ENCODE results near the gene VAT1. TPM values are rescaled to one million over a fixed set of nuclear protein-coding genes. Genes with fewer than 3 reads are reported as not detected.

The VAT1 gene
- total and polyA plus RNA-seq, 2 of the 13 experiments (the other 11 are each of a cell fraction or from before 2014, with no cell fraction given): 143 to 205 TPM

GRCh38 chr17:42971589-42971988 is 50.6 kb downstream of the VAT1 start:
- Histone ChIP-seq H2AFZ (ENCODE audit: low read length) (no peak overlapping the region), H3K9me3 (ENCODE audit: low read length) (no peaks in the 10 kb centered on the region), H3K9ac (ENCODE audit: insufficient read depth, low read depth, low read length) (no peak overlapping the region), H3K79me2 (ENCODE audit: insufficient read depth, low read length) (no peaks in the 10 kb centered on the region), H3K4me3 (replicated peaks in 1 of 3; ENCODE audit: insufficient read depth in 1 of 3, low read depth in 2 of 3, low read length in 3 of 3) (no peak overlapping the region), H3K27ac (ENCODE audit: extremely low read length, insufficient read depth, low read length) (no peak overlapping the region), H3K4me1 (ENCODE audit: insufficient read depth, low read length) (peaks cover 46% of the 10 kb centered on the region), H3K27me3 (ENCODE audit: control insufficient read depth in 1 of 2, insufficient read depth in 2 of 2, low read length in 2 of 2) (no peaks in the 10 kb centered on the region), H3K36me3 (replicated peaks in 1 of 2; ENCODE audit: control insufficient read depth in 1 of 2, insufficient read depth in 2 of 2, low read length in 2 of 2) (no peaks in the 10 kb centered on the region), H4K20me1 (ENCODE audit: insufficient read depth, low read length) (no peaks in the 10 kb centered on the region), H3K4me2 (ENCODE audit: low read depth, low read length) (no peak overlapping the region)
- in situ Hi-C loops (cut with HindIII; ENCODE audit: extremely low pct_ligation_motif_present, low pct_unique_long_range_greater_than_20kb) (no loop called here), intact Hi-C loops (cut with micrococcal nuclease; ENCODE audit: unreplicated experiment) (no loop called here)
- ChIA-PET CTCF (ENCODE audit: low intra/inter-chr PET ratio, low total read pairs) (no interaction called here), POLR2A (no interaction called here)
- BruUV-seq (replicated peaks): no TSS peak
- 83% methylated on average over 5 of the region's 5 CpGs for WGBS (ENCODE audit: low lambda C conversion rate)
- ATAC-seq (peak; percentile 40), FAIRE-seq (no peak), DNase-seq (ENCODE audit: low spot score) (no peak)
- TF ChIP-seq ZNF263 (CRISPR knock-in tag; IDR thresholded peaks at IDR 0.05): peak; percentile 79
- no peak for TF ChIP-seq CEBPZ (IDR thresholded peaks at IDR 0.05; ENCODE audit: low read length)
- TF ChIP-seq ZKSCAN8 (CRISPR knock-in tag; IDR thresholded peaks at IDR 0.05; ENCODE audit: borderline replicate concordance): no peak
- 0 out of 2 replicates have a peak, but pooled peaks have one; percentile 53 for TF ChIP-seq ZKSCAN1 (IDR thresholded peaks at IDR 0.05; ENCODE audit: low read length)

GRCh38 chr17:42969001-42969581 is 53.1 kb downstream of the VAT1 start:
- POLR2A ChIA-PET: interaction anchor here (1.7 kb wide), 1 partner anchor 30 kb away, joined by 14 read pairs; the partner anchor contains the start of gene RPL27
- CTCF ChIA-PET (ENCODE audit: low intra/inter-chr PET ratio, low total read pairs): no interaction called here
- no peak for TF ChIP-seq BHLHE40 (IDR thresholded peaks at IDR 0.05; ENCODE audit: low read length)
- no peak for TF ChIP-seq ZNF512 (CRISPR knock-in tag; IDR thresholded peaks at IDR 0.05)
- no peak for TF ChIP-seq CREB1 (IDR thresholded peaks at IDR 0.05)
- TF ChIP-seq CREB1 (CRISPR knock-in tag; IDR thresholded peaks at IDR 0.05): 0 out of 2 replicates have a peak, but pooled peaks have one; percentile 32
- TF ChIP-seq CC2D1A (CRISPR knock-in tag; IDR thresholded peaks at IDR 0.05): no peak
- TF ChIP-seq TBP (CRISPR knock-in tag; IDR thresholded peaks at IDR 0.05): no peak
- TF ChIP-seq PLSCR1 (CRISPR knock-in tag; IDR thresholded peaks at IDR 0.05; ENCODE audit: borderline replicate concordance): no peak
- TF ChIP-seq CEBPB (IDR thresholded peaks at IDR 0.05; ENCODE audit: borderline replicate concordance, low read depth, low read length): peak; percentile 43; the same call in 1 of the 2 replicates
- TF ChIP-seq ZNF329 (CRISPR knock-in tag; IDR thresholded peaks at IDR 0.05; ENCODE audit: low read depth): no peak

More at GRCh38 chr17:42969001-42969581, 53.1 kb downstream of the VAT1 start:
- FAIRE-seq (no peak), ATAC-seq (peak; percentile 27; the same call in 1 of the 3 replicates), DNase-seq (ENCODE audit: low spot score) (no peak)
- Histone ChIP-seq H3K79me2 (ENCODE audit: insufficient read depth, low read length) (no peaks in the 10 kb centered on the region), H4K20me1 (ENCODE audit: insufficient read depth, low read length) (no peaks in the 10 kb centered on the region), H3K27me3 (ENCODE audit: control insufficient read depth in 1 of 2, insufficient read depth in 2 of 2, low read length in 2 of 2) (no peaks in the 10 kb centered on the region), H3K27ac (ENCODE audit: extremely low read length, insufficient read depth, low read length) (peak overlapping the region; percentile 19), H3K4me2 (ENCODE audit: low read depth, low read length) (no peak overlapping the region), H3K4me3 (replicated peaks in 1 of 3; ENCODE audit: insufficient read depth in 1 of 3, low read depth in 2 of 3, low read length in 3 of 3) (no peak overlapping the region), H3K9me3 (ENCODE audit: low read length) (no peaks in the 10 kb centered on the region), H2AFZ (ENCODE audit: low read length) (no peak overlapping the region), H3K4me1 (ENCODE audit: insufficient read depth, low read length) (peaks cover 26% of the 10 kb centered on the region), H3K36me3 (replicated peaks in 1 of 2; ENCODE audit: control insufficient read depth in 1 of 2, insufficient read depth in 2 of 2, low read length in 2 of 2) (no peaks in the 10 kb centered on the region), H3K9ac (ENCODE audit: insufficient read depth, low read depth, low read length) (no peak overlapping the region)
- BruUV-seq (replicated peaks): no TSS peak
- intact Hi-C loops (cut with micrococcal nuclease; ENCODE audit: unreplicated experiment): no loop called here
- in situ Hi-C loops (cut with HindIII; ENCODE audit: extremely low pct_ligation_motif_present, low pct_unique_long_range_greater_than_20kb): loop anchor here (10.0 kb wide), 1 partner anchor 64 kb away; the partner anchor contains the start of gene G6PC1
- WGBS (ENCODE audit: low lambda C conversion rate): 57% methylated on average over 5 of the region's 5 CpGs
